SU-DHL-6 (cell line): ENCODE measurements around the gene ANXA3.

Experiments
- EZH2phosphoT487 ChIP-seq: fragments of 200-600 bp; sonication (generic), shearing (Covaris generic); conservative IDR thresholded peaks from 2 replicates; pipeline ENCODE4 v1.6.1; 2018; ENCODE audit warnings: mild to moderate bottlenecking, antibody characterized with exemption, low read length, moderate library complexity, mixed read lengths
- TF ChIP-seq, protein P1 (sequence below): fragments of 200-600 bp; sonication (generic); IDR thresholded peaks from one replicate; pipeline ENCODE4 v1.5.1; 2017; ENCODE audit warnings: antibody characterized with exemption, mild to moderate bottlenecking, low read length, moderate library complexity; ENCODE audit not compliant: insufficient read depth, poor library complexity, severe bottlenecking

DNA sequence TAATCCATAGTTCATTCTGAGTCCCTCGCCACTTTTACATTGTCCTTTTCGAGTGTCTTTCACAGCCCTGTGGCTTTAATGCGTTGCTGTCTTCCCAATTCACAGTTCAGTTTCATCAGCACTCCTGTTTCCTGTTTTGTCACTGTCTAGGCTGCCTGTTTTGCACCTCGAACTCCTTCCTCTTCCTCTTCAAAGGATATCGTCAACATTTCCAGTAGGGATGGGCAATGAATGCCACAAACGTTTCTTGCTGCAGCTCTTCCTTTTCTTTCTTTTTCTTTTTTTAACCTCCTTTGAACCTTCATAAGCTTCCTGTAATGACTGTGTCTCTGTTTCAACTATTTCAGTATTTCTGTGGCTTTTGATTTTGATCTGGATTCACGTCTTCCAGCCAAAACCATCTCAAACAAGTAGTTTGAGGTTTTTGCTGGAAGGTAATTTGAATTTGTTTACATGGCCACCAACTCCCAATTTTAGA is 105.4 kb downstream of the ANXA3 start:
- TF ChIP-seq, protein P1, sequence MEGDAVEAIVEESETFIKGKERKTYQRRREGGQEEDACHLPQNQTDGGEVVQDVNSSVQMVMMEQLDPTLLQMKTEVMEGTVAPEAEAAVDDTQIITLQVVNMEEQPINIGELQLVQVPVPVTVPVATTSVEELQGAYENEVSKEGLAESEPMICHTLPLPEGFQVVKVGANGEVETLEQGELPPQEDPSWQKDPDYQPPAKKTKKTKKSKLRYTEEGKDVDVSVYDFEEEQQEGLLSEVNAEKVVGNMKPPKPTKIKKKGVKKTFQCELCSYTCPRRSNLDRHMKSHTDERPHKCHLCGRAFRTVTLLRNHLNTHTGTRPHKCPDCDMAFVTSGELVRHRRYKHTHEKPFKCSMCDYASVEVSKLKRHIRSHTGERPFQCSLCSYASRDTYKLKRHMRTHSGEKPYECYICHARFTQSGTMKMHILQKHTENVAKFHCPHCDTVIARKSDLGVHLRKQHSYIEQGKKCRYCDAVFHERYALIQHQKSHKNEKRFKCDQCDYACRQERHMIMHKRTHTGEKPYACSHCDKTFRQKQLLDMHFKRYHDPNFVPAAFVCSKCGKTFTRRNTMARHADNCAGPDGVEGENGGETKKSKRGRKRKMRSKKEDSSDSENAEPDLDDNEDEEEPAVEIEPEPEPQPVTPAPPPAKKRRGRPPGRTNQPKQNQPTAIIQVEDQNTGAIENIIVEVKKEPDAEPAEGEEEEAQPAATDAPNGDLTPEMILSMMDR: no peak
- no peak for TF ChIP-seq EZH2phosphoT487
